H1 (cell line): ENCODE results near the gene NME4. TPM values are rescaled to one million over a fixed set of nuclear protein-coding genes. Genes with fewer than 3 reads are reported as not detected.

Experiments
- polyA plus RNA-seq, 7 experiments: library from polyadenylated mRNA; depleted of rRNA in 3 of 7; stranded (reverse) in 5 of 7; unstranded in 2 of 7; fragments of >200 nt in 5 of 7; fragments of 200-250 nt in 2 of 7; gene quantifications; 1 replicate in 5 of 7; 2 replicates in 1 of 7; 4 replicates in 1 of 7; pipeline versions ENCODE4 v1.2.1 to v1.2.3, GENCODE V29; 2011 to 2013; ENCODE audit warnings: missing spikeins in 2 of 7, mixed read lengths in 2 of 7
- total RNA-seq: library from RNA; stranded (reverse); fragmentation: NEBNext Ultra II Directional; extraction: Animal tissue kit (Norgen Biotek cat#: 25700); gene quantifications from 2 replicates; pipeline ENCODE4 v1.2.1, GENCODE V29; 2021
- TF ChIP-seq, protein P1 (sequence below): IDR thresholded peaks from 2 replicates; pipeline ENCODE4 v1.6.1; 2011; ENCODE audit warnings: low read length, improper control_type of control experiment

Gene NME4
- total and polyA plus RNA-seq, 2 of the 8 experiments (the other 6 are each of a cell fraction or from before 2014, with no cell fraction given): 408 to 863 TPM

DNA sequence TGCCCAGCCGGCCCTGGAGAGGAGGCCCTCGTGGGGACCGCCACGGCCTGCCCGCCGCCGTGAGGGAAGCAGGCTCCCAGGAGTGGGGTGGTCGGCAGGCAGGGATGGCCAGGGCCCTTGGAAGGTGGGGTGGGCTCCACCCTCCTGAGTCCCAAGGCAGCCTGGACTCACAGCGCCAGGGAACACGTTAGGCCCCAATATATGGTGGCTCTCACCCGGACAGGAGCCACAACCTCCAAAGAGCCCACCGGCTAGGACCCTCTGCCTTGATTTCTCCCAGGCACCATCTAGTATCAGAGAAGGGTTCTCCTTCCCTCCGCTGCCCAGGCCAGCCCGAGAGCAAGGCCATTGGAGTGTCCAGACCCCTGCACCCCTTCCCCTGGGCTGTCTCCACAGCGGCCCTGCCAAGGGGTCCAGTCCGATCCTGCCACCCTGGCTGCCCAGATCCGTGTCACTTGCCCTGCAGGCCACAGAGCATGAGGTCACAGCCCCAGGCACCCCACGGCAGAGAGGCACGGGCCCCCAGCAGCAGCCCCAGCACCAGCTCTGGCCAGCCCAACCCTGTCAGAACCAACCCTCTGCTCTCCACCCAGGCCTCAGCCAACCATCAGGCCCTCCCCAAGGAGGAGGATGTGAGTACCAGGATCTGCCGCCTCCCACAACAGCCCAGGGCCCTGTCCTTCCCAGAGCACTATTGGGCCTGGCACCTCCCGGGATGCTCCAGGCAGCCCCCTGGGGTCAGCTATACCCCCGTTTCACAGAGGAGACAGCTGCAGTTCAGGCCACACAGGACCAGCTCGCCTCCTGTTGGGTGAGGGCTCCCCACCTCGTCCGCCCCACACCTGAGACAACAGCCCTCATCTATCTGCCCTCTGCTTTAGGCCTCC lies 43.4 kb upstream of the NME4 start (continued):
- TF ChIP-seq, protein P1, sequence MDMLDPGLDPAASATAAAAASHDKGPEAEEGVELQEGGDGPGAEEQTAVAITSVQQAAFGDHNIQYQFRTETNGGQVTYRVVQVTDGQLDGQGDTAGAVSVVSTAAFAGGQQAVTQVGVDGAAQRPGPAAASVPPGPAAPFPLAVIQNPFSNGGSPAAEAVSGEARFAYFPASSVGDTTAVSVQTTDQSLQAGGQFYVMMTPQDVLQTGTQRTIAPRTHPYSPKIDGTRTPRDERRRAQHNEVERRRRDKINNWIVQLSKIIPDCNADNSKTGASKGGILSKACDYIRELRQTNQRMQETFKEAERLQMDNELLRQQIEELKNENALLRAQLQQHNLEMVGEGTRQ: no peak
- TF ChIP-seq, all 59 proteins: peak for 0
